Fibroblast of lung (primary cell): ENCODE measurements around the gene GMEB1.

Experiments used
- EZH2 ChIP-seq: IDR thresholded peaks from 2 replicates; pipeline ENCODE4 v1.5.1; 2012; ENCODE audit warnings: low read length, control low read depth, mild to moderate bottlenecking; ENCODE audit errors: missing control alignments
- TF ChIP-seq, protein P1 (sequence below), 2 donors: IDR thresholded peaks in 1 of 2; conservative IDR thresholded peaks in 1 of 2; 1 replicate in 1 of 2; 2 replicates in 1 of 2; pipeline ENCODE4 v1.5.1; 2011 to 2012; ENCODE audit warnings: low read length in 2 of 2, control low read depth in 1 of 2, inconsistent platforms in 1 of 2, low read depth in 1 of 2, mild to moderate bottlenecking in 1 of 2

DNA sequence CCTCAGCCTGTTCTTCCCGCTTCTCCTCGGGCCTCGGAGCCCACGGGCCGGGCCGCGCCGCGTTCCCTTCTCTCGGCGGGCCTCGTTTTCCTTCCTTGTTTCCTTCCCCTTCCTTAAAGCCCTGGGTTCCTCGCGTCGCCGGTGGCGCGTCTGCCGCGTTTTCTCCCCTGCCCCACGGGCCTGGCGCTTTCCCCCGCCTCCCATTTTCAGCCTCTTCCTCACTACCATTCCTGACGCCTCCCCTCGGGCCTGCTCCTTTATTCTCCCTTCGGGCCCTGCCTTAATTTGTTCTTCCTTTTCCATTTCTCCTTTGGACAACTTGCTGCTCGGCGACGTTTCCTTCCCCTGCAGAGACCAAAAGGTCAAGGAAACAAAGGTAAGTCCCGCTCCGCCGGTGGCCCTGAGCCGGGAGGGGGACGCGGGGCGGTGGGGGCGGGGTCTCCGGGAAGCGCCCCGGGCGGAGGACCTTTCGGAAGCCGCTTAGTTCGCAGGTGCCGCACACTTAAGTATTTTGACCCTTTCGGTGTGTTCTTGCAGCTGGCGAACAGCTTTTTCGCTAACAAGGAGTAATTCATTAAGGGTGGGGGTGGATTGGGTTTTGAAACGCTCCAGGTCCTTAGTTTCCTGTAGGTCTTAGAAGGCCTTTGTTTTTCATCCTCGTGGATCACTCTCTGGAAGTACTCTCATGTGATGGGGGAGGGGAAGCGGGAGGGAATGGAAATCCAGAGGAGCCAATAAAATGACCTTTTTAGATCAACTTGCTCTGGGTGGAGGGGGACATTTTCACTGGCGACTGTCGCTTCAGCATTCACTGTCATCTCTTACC is 68.9 kb downstream of the GMEB1 start:
- TF ChIP-seq, protein P1, sequence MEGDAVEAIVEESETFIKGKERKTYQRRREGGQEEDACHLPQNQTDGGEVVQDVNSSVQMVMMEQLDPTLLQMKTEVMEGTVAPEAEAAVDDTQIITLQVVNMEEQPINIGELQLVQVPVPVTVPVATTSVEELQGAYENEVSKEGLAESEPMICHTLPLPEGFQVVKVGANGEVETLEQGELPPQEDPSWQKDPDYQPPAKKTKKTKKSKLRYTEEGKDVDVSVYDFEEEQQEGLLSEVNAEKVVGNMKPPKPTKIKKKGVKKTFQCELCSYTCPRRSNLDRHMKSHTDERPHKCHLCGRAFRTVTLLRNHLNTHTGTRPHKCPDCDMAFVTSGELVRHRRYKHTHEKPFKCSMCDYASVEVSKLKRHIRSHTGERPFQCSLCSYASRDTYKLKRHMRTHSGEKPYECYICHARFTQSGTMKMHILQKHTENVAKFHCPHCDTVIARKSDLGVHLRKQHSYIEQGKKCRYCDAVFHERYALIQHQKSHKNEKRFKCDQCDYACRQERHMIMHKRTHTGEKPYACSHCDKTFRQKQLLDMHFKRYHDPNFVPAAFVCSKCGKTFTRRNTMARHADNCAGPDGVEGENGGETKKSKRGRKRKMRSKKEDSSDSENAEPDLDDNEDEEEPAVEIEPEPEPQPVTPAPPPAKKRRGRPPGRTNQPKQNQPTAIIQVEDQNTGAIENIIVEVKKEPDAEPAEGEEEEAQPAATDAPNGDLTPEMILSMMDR (conservative IDR thresholded peaks at IDR 0.05 in 1 of 2, IDR thresholded peaks at IDR 0.05 in 1 of 2; ENCODE audit: low read depth in 1 of 2, low read length in 2 of 2): no peak
- no peak for TF ChIP-seq EZH2
